ENCODE measurements around the gene ANGPTL2.

DNA sequence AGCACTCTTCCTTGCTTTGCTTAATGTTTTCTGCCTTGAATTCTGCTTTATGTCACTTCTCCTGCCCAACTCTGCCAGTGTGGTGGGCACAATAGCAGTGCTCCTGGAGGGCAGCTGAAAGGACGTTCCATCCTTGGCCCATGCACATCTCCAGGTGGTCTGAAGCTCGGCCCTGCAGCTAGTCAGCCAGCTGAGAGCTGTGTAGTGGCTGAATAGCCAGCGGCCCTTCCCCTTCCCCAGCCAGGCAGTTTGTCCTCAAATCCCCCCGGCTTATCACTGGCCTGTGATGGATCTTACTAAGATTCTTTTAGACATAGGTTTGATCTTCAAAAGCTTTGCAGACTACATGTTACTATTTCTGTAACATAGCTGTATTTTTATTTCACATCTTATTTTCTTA lies 42.7 kb upstream of the ANGPTL2 start:
- TF ChIP-seq EZH2 (IDR thresholded peaks at IDR 0.05; ENCODE audit: insufficient read depth, low read length) (no peak), CTCF (IDR thresholded peaks at IDR 0.05; ENCODE audit: insufficient read depth, low read depth, low read length) (no peak)

Data from astrocyte (in vitro differentiated cells and primary cell).